ENCODE results near the gene TNFAIP8. TPM values are rescaled to one million over a fixed set of nuclear protein-coding genes. Genes with fewer than 3 reads are reported as not detected.

Gene TNFAIP8
- total RNA-seq, 1 donor from 2014 or later: 108 TPM

GRCh38 chr5:119328753-119329602, 26.8 kb upstream of the TNFAIP8 start:
- intact Hi-C loops (cut with micrococcal nuclease): no loop called here

- intact Hi-C loops (cut with micrococcal nuclease): loop anchor here (1.0 to 5.0 kb wide), 6 partner anchors 11 to 83 kb away; no protein-coding TSS in a partner anchor
Observed at GRCh38 chr5:119329666-119330065, 26.2 kb upstream of the TNFAIP8 start.

GRCh38 chr5:119330367-119331183, 25.2 kb upstream of the TNFAIP8 start:
- intact Hi-C loops (cut with micrococcal nuclease): loop anchor here (1.0 to 5.0 kb wide), 6 partner anchors 10 to 82 kb away; no protein-coding TSS in a partner anchor

- intact Hi-C loops (cut with micrococcal nuclease): loop anchor here (2.0 to 5.0 kb wide), 3 partner anchors 36 to 261 kb away; partner anchors contain the start of gene DMXL1
Observed at GRCh38 chr5:119331566-119332095, 24.2 kb upstream of the TNFAIP8 start.

GRCh38 chr5:119332208-119332607, 23.6 kb upstream of the TNFAIP8 start:
- intact Hi-C loops (cut with micrococcal nuclease): loop anchor here (2.0 to 5.0 kb wide), 3 partner anchors 35 to 261 kb away; partner anchors contain the start of gene DMXL1

- intact Hi-C loops (cut with micrococcal nuclease): loop anchor here (2.0 to 5.0 kb wide), 3 partner anchors 34 to 262 kb away; partner anchors contain the start of gene DMXL1
Observed at GRCh38 chr5:119332978-119333401, 22.8 kb upstream of the TNFAIP8 start.

- intact Hi-C loops (cut with micrococcal nuclease): loop anchor here (2.0 to 5.0 kb wide), 3 partner anchors 34 to 263 kb away; partner anchors contain the start of gene DMXL1
Observed at GRCh38 chr5:119333421-119333851, 22.4 kb upstream of the TNFAIP8 start.

GRCh38 chr5:119335261-119335677, 20.6 kb upstream of the TNFAIP8 start:
- intact Hi-C loops (cut with micrococcal nuclease): no loop called here

GRCh38 chr5:119336262-119336661, 19.6 kb upstream of the TNFAIP8 start:
- intact Hi-C loops (cut with micrococcal nuclease): no loop called here

- intact Hi-C loops (cut with micrococcal nuclease): no loop called here
Observed at GRCh38 chr5:119336845-119337580, 18.8 kb upstream of the TNFAIP8 start.

GRCh38 chr5:119338326-119338946, 17.4 kb upstream of the TNFAIP8 start:
- intact Hi-C loops (cut with micrococcal nuclease): no loop called here

GRCh38 chr5:119339344-119339743, 16.5 kb upstream of the TNFAIP8 start:
- intact Hi-C loops (cut with micrococcal nuclease): no loop called here

GRCh38 chr5:119339965-119340364, 15.9 kb upstream of the TNFAIP8 start:
- intact Hi-C loops (cut with micrococcal nuclease): loop anchor here (1.0 to 5.0 kb wide), 7 partner anchors 10 to 351 kb away; partner anchors contain the start of genes DMXL1, DTWD2 and HSD17B4

GRCh38 chr5:119340597-119341218, 15.1 kb upstream of the TNFAIP8 start:
- intact Hi-C loops (cut with micrococcal nuclease): loop anchor here (1.0 to 5.0 kb wide), 11 partner anchors 10 to 352 kb away; partner anchors contain the start of genes DMXL1, DTWD2 and HSD17B4

GRCh38 chr5:119341452-119342349, 14.1 kb upstream of the TNFAIP8 start:
- intact Hi-C loops (cut with micrococcal nuclease): loop anchor here (1.0 to 5.0 kb wide), 8 partner anchors 14 to 353 kb away; partner anchors contain the start of genes DMXL1, DTWD2 and HSD17B4

- intact Hi-C loops (cut with micrococcal nuclease): loop anchor here (5.0 kb wide), 1 partner anchor 110 kb away; the partner anchor contains the start of gene HSD17B4
Observed at GRCh38 chr5:119342406-119342805, 13.4 kb upstream of the TNFAIP8 start.

GRCh38 chr5:119343052-119343451, 12.8 kb upstream of the TNFAIP8 start:
- intact Hi-C loops (cut with micrococcal nuclease): loop anchor here (1.0 to 5.0 kb wide), 2 partner anchors 9 to 109 kb away; partner anchors contain the start of gene HSD17B4

- intact Hi-C loops (cut with micrococcal nuclease): loop anchor here (1.0 to 5.0 kb wide), 2 partner anchors 9 to 109 kb away; partner anchors contain the start of gene HSD17B4
Observed at GRCh38 chr5:119343766-119344165, 12.1 kb upstream of the TNFAIP8 start.
